ENCODE results near the gene LSP1. TPM values are rescaled to one million over a fixed set of nuclear protein-coding genes. Genes with fewer than 3 reads are reported as not detected.

Gene LSP1
- total RNA-seq, 1 donor from 2014 or later = 301 TPM

DNA sequence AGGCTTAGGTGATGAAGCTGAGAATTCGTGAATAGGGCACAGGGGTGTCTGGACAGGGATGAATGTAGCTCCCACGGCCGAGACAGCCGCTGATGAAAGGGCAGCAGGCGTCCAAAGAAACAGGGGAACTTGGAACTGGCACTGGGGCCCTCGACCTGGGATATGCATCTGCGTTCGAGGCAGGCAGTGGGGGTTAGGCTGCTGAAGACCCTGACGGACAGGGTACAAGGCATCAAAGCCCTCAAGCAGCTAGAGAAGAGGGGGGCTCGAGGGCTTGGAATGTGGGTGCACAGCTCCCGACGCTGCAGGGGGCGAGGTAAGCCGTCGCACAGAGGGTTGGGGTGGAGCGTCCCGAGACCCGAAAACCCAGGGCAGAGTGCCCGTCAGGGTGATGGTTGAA, 25.0 kb upstream of the LSP1 start:
- TF ChIP-seq, protein P1, sequence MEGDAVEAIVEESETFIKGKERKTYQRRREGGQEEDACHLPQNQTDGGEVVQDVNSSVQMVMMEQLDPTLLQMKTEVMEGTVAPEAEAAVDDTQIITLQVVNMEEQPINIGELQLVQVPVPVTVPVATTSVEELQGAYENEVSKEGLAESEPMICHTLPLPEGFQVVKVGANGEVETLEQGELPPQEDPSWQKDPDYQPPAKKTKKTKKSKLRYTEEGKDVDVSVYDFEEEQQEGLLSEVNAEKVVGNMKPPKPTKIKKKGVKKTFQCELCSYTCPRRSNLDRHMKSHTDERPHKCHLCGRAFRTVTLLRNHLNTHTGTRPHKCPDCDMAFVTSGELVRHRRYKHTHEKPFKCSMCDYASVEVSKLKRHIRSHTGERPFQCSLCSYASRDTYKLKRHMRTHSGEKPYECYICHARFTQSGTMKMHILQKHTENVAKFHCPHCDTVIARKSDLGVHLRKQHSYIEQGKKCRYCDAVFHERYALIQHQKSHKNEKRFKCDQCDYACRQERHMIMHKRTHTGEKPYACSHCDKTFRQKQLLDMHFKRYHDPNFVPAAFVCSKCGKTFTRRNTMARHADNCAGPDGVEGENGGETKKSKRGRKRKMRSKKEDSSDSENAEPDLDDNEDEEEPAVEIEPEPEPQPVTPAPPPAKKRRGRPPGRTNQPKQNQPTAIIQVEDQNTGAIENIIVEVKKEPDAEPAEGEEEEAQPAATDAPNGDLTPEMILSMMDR (IDR thresholded peaks at IDR 0.05) = no peak
- Mint-ChIP-seq H3K36me3 (ENCODE audit: low read depth) (no peaks in the 10 kb centered on the region), H3K4me1 (no peaks in the 10 kb centered on the region), H3K27me3 (peaks cover 23% of the 10 kb centered on the region), H3K9me3 (no peaks in the 10 kb centered on the region), H3K27ac (no peak overlapping the region), H3K4me3 (no peak overlapping the region)
- POLR2A ChIA-PET = no interaction called here
- no peak for DNase-seq
- CTCF ChIA-PET = interaction anchor here (1.3 to 9.6 kb wide), 3 partner anchors 135 to 324 kb away, joined by 3 to 252 read pairs (median 8); no protein-coding TSS in a partner anchor
- ATAC-seq (ENCODE audit: low read depth) = no peak
- intact Hi-C loops (cut with micrococcal nuclease) = no loop called here

DNA sequence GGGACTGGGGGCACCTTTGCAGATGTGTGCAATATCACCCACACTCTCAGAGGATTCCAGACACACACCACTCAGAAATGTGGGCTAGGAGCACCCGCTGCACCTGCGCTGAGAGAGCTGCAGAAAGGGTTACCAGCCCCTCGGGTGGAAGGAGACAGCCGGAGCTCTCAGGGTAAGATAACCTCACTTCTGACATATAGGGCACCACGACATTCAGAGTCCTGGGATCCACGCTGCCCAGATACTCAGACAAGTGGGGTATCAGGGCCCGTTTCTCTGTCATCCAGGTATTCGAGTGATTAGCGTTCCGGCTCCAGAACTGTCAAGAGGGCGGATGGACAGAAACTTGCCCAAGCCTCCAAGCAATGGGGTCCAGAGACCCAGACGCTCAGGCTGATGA, 24.3 kb upstream of the LSP1 start:
- peaks cover 26% of the 10 kb centered on the region for H3K27me3 Mint-ChIP-seq
- CTCF ChIA-PET = interaction anchor here (1.3 to 9.6 kb wide), 3 partner anchors 135 to 323 kb away, joined by 3 to 252 read pairs (median 8); no protein-coding TSS in a partner anchor
- intact Hi-C loops (cut with micrococcal nuclease) = no loop called here
- no peak for ATAC-seq (ENCODE audit: low read depth)
- no peak for DNase-seq
- no peaks in the 10 kb centered on the region for H3K9me3 Mint-ChIP-seq
- no peak overlapping the region for H3K27ac Mint-ChIP-seq
- no peaks in the 10 kb centered on the region for H3K36me3 Mint-ChIP-seq (ENCODE audit: low read depth)
- POLR2A ChIA-PET = no interaction called here
- TF ChIP-seq, protein P1 (IDR thresholded peaks at IDR 0.05) = no peak
- H3K4me3 Mint-ChIP-seq = no peak overlapping the region
- no peaks in the 10 kb centered on the region for H3K4me1 Mint-ChIP-seq

GRCh38 chr11:1829039-1829820, 23.7 kb upstream of the LSP1 start:
- ATAC-seq (ENCODE audit: low read depth) (no peak), DNase-seq (no peak)
- no peaks in the 10 kb centered on the region for H3K4me1 Mint-ChIP-seq
- no peaks in the 10 kb centered on the region for H3K9me3 Mint-ChIP-seq
- CTCF ChIA-PET = interaction anchor here (1.3 to 9.6 kb wide), 3 partner anchors 136 to 323 kb away, joined by 3 to 252 read pairs (median 8); no protein-coding TSS in a partner anchor
- no peak overlapping the region for H3K27ac Mint-ChIP-seq
- TF ChIP-seq, protein P1 (IDR thresholded peaks at IDR 0.05) = no peak
- POLR2A ChIA-PET = no interaction called here
- peaks cover 23% of the 10 kb centered on the region for H3K27me3 Mint-ChIP-seq
- no peaks in the 10 kb centered on the region for H3K36me3 Mint-ChIP-seq (ENCODE audit: low read depth)
- no peak overlapping the region for H3K4me3 Mint-ChIP-seq
- intact Hi-C loops (cut with micrococcal nuclease) = no loop called here

- H3K27ac Mint-ChIP-seq = no peak overlapping the region
- H3K4me3 Mint-ChIP-seq = no peak overlapping the region
- H3K9me3 Mint-ChIP-seq = no peaks in the 10 kb centered on the region
- DNase-seq (no peak), ATAC-seq (ENCODE audit: low read depth) (no peak)
- H3K36me3 Mint-ChIP-seq (ENCODE audit: low read depth) = no peaks in the 10 kb centered on the region
- ChIA-PET POLR2A (no interaction called here), CTCF (interaction anchor here (0.8 to 9.6 kb wide), 2 partner anchors 137 to 171 kb away, joined by 3 to 252 read pairs; no protein-coding TSS in a partner anchor)
- TF ChIP-seq, protein P1 (IDR thresholded peaks at IDR 0.05) = no peak
- peaks cover 20% of the 10 kb centered on the region for H3K27me3 Mint-ChIP-seq
- H3K4me1 Mint-ChIP-seq = no peaks in the 10 kb centered on the region
- intact Hi-C loops (cut with micrococcal nuclease) = no loop called here
Observed at GRCh38 chr11:1830004-1830321, 22.9 kb upstream of the LSP1 start.

GRCh38 chr11:1830322-1831223, 22.3 kb upstream of the LSP1 start:
- H3K27me3 Mint-ChIP-seq = peaks cover 20% of the 10 kb centered on the region
- POLR2A ChIA-PET = no interaction called here
- intact Hi-C loops (cut with micrococcal nuclease) = no loop called here
- H3K27ac Mint-ChIP-seq = no peak overlapping the region
- TF ChIP-seq, protein P1 (IDR thresholded peaks at IDR 0.05) = no peak
- DNase-seq (no peak), ATAC-seq (ENCODE audit: low read depth) (no peak)
- no peak overlapping the region for H3K4me3 Mint-ChIP-seq
- H3K4me1 Mint-ChIP-seq = no peaks in the 10 kb centered on the region
- CTCF ChIA-PET = interaction anchor here (0.8 to 9.6 kb wide), 3 partner anchors 137 to 177 kb away, joined by 3 to 252 read pairs (median 61); no protein-coding TSS in a partner anchor
- H3K9me3 Mint-ChIP-seq = no peaks in the 10 kb centered on the region
- no peaks in the 10 kb centered on the region for H3K36me3 Mint-ChIP-seq (ENCODE audit: low read depth)

Measured in activated B cell treated with CpG ODN at 0.5 μM for 24 hours (primary cell).